CD4-positive, alpha-beta T cell (primary cell): Measurements from ENCODE around the gene NECAB3. TPM values are rescaled to one million over a fixed set of nuclear protein-coding genes. Genes with fewer than 3 reads are reported as not detected.

Source experiments
- ATAC-seq: fragments of 200-7000 bp; cut with Tn5 transposase; one replicate; pipeline ENCODE4 v1.10.0; 2022; ENCODE audit warnings: mild to moderate bottlenecking; ENCODE audit not compliant: poor library complexity
- CTCF ChIA-PET: fragments of 350-600 bp; sonication (Branson Sonifier 250); formaldehyde crosslinking; loops from one replicate; lab custom pipeline; 2021; ENCODE audit warnings: antibody characterized with exemption, inconsistent platforms; lab: Charles Lee
- POLR2A ChIA-PET: fragments of 350-600 bp; sonication (Branson Sonifier 250); formaldehyde crosslinking; loops from one replicate; lab custom pipeline; 2021; ENCODE audit warnings: antibody characterized with exemption, inconsistent platforms; lab: Charles Lee
- DNase-seq, 14 experiments: peaks; one replicate each; pipeline ENCODE4 v3.0.0-alpha.2; 2013 to 2020; ENCODE audit warnings: mixed read lengths in 2 of 14
- H3K27ac ChIP-seq, 2 donors: one replicate each; pipeline versions ENCODE4 v1.5.1 to v1.7.0; 2013; ENCODE audit warnings: low read length in 2 of 2, low read depth in 1 of 2, mild to moderate bottlenecking in 1 of 2
- H3K27me3 ChIP-seq, 2 experiments: 1 replicate in 1 of 2; 2 replicates in 1 of 2; pipeline versions ENCODE4 v1.6.1 to v1.7.0; 2013; ENCODE audit warnings: low read length in 2 of 2, control low read depth in 1 of 2, mild to moderate bottlenecking in 1 of 2, moderate library complexity in 1 of 2; ENCODE audit not compliant: insufficient read depth in 2 of 2, control insufficient read depth in 1 of 2
- H3K36me3 ChIP-seq: one replicate; pipeline ENCODE4 v1.6.1; 2013; ENCODE audit warnings: low read length, control low read depth; ENCODE audit not compliant: insufficient read depth
- H3K4me1 ChIP-seq: one replicate; pipeline ENCODE4 v1.6.1; 2013; ENCODE audit warnings: low read length, control low read depth; ENCODE audit not compliant: insufficient read depth
- H3K4me3 ChIP-seq: one replicate; pipeline ENCODE4 v1.5.1; 2013; ENCODE audit warnings: mild to moderate bottlenecking, low read length, moderate library complexity
- H3K9me3 ChIP-seq, 2 experiments: 1 replicate in 1 of 2; 2 replicates in 1 of 2; pipeline versions ENCODE4 v1.6.1 to v1.7.0; 2013; ENCODE audit warnings: low read length in 2 of 2, mild to moderate bottlenecking in 2 of 2, control low read depth in 1 of 2, moderate library complexity in 1 of 2; ENCODE audit not compliant: control insufficient read depth in 1 of 2, insufficient read depth in 1 of 2
- H3K27ac Mint-ChIP-seq: one replicate; pipeline ENCODE4 v1.8.0; 2020; ENCODE audit warnings: mixed read lengths
- H3K27me3 Mint-ChIP-seq: one replicate; pipeline ENCODE4 v1.8.0; 2021; ENCODE audit warnings: mixed read lengths
- H3K36me3 Mint-ChIP-seq: one replicate; pipeline ENCODE4 v1.8.0; 2021; ENCODE audit warnings: low read depth, mixed read lengths
- H3K4me1 Mint-ChIP-seq: one replicate; pipeline ENCODE4 v1.8.0; 2021; ENCODE audit warnings: low read depth, mixed read lengths
- H3K4me3 Mint-ChIP-seq: one replicate; pipeline ENCODE4 v1.8.0; 2020; ENCODE audit warnings: mild to moderate bottlenecking, mixed read lengths
- H3K9me3 Mint-ChIP-seq: one replicate; pipeline ENCODE4 v1.8.0; 2020; ENCODE audit warnings: mixed read lengths
- CTCF ChIP-seq: fragments of 200-600 bp; IDR thresholded peaks from one replicate; pipeline ENCODE4 v1.8.0; 2022; ENCODE audit warnings: antibody characterized with exemption, mild to moderate bottlenecking
- intact Hi-C, 2 experiments: fragments of 100-400 bp; cut with DNase I in 1 of 2; cut with micrococcal nuclease in 1 of 2; formaldehyde crosslinking; loops; one replicate each; pipeline versions ENCODE4 v1.15.1 to v1.9.0; 2023 to 2025; cut with DNase I, micrococcal nuclease
- total RNA-seq, 174 experiments: library from RNA in 2 of 174; stranded (reverse) in 2 of 174; gene quantifications; one replicate each; pipeline ENCODE4 v1.2.3 and lab custom pipeline; 2021 to 2026

NECAB3 gene
- total RNA-seq, 2 experiments from 2014 or later, result 8.7 to 9.2 TPM

- peaks cover 0 to 20% of the 10 kb centered on the region in 2 experiments for H3K9me3 ChIP-seq
- Mint-ChIP-seq H3K27ac (no peak overlapping the region), H3K9me3 (no peaks in the 10 kb centered on the region), H3K36me3 (no peaks in the 10 kb centered on the region), H3K4me3 (no peak overlapping the region), H3K27me3 (no peaks in the 10 kb centered on the region), H3K4me1 (no peaks in the 10 kb centered on the region)
- POLR2A ChIA-PET, result no interaction called here
- no peak overlapping the region for H3K27ac ChIP-seq
- TF ChIP-seq CTCF, result no peak
- ATAC-seq, result no peak
- H3K36me3 ChIP-seq, result no peaks in the 10 kb centered on the region
- no peak overlapping the region for H3K4me3 ChIP-seq
- no peaks in the 10 kb centered on the region for H3K4me1 ChIP-seq
- H3K27me3 ChIP-seq, result no peaks in the 10 kb centered on the region
- intact Hi-C loops, result no loop called here
- CTCF ChIA-PET, result no interaction called here
- no peak for DNase-seq
Observed at GRCh38 chr20:33696448-33696847, 22.2 kb upstream of the NECAB3 start.

- no peak for TF ChIP-seq CTCF
- intact Hi-C loops, result no loop called here
- Histone ChIP-seq H3K36me3 (no peaks in the 10 kb centered on the region), H3K4me3 (no peak overlapping the region), H3K27ac (no peak overlapping the region), H3K27me3 (no peaks in the 10 kb centered on the region), H3K4me1 (peaks cover 13% of the 10 kb centered on the region), H3K9me3 (peaks cover 0 to 12% of the 10 kb centered on the region in 2 experiments)
- Mint-ChIP-seq H3K9me3 (no peaks in the 10 kb centered on the region), H3K27ac (no peak overlapping the region), H3K27me3 (no peaks in the 10 kb centered on the region), H3K4me3 (no peak overlapping the region), H3K4me1 (peaks cover 7% of the 10 kb centered on the region), H3K36me3 (no peaks in the 10 kb centered on the region)
- ATAC-seq, result no peak
- POLR2A ChIA-PET, result interaction anchor here (0.6 kb wide), 1 partner anchor 100 kb away, joined by 3 read pairs; no protein-coding TSS in a partner anchor
- CTCF ChIA-PET, result no interaction called here
- DNase-seq, result no peak
Observed at GRCh38 chr20:33694639-33695012, 20.4 kb upstream of the NECAB3 start.

DNA sequence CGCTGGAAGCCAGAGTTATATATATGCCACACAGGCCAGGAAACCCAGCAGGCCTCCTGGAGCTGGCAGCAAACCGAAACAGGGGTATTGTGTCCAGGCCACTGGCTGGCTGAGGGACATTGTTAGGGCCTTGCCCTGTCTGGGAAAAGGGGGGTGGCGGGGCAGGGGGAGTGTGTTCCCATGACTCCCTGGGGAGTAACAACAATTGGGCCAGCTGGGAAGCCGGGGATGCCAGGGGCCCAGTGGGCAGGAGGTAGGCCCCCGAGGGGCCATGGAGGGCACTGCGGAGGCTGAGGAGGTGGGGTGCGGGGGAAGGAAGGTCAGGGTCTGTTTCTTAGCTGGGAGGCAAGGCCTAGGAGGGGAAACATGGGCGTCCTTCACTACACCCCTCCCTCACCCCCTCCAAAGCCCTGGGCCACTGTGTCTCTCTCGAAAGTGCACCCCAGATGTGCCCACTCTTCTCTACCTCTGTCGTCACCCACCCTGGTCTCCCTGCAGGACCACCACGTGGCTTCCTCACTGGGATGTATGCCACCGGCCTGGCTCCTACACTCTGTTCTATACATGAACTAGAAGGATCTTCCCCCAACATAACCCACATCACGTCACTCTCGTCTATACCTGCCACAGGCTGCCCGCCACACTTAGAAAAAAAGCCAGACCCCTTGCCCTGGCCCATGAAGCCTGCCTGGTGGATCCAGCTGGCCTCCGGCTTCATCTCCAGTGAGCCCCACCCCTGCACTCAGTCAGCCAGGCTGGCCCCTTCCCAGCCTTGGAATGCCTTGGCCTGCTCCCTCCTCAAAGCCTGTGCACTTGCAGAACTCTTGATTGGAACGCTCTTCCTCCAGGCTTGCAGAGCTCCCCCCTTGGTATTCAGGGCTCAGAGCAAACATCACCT lies 19.8 kb upstream of the NECAB3 start:
- H3K4me1 Mint-ChIP-seq, result peaks cover 14% of the 10 kb centered on the region
- Histone ChIP-seq H3K27ac (no peak overlapping the region), H3K27me3 (no peaks in the 10 kb centered on the region), H3K9me3 (peaks cover 0 to 11% of the 10 kb centered on the region in 2 experiments), H3K4me1 (peaks cover 18% of the 10 kb centered on the region), H3K36me3 (no peaks in the 10 kb centered on the region), H3K4me3 (no peak overlapping the region)
- H3K27ac Mint-ChIP-seq, result no peak overlapping the region
- DNase-seq (no peak), ATAC-seq (no peak)
- no peaks in the 10 kb centered on the region for H3K36me3 Mint-ChIP-seq
- POLR2A ChIA-PET, result interaction anchor here (1.0 kb wide), 1 partner anchor 26 kb away, joined by 6 read pairs; the partner anchor contains the start of gene PXMP4
- no peaks in the 10 kb centered on the region for H3K9me3 Mint-ChIP-seq
- intact Hi-C loops, result no loop called here
- no peaks in the 10 kb centered on the region for H3K27me3 Mint-ChIP-seq
- no peak for TF ChIP-seq CTCF
- no peak overlapping the region for H3K4me3 Mint-ChIP-seq
- CTCF ChIA-PET, result no interaction called here
